ENCODE results near the gene ROGDI.

DNA sequence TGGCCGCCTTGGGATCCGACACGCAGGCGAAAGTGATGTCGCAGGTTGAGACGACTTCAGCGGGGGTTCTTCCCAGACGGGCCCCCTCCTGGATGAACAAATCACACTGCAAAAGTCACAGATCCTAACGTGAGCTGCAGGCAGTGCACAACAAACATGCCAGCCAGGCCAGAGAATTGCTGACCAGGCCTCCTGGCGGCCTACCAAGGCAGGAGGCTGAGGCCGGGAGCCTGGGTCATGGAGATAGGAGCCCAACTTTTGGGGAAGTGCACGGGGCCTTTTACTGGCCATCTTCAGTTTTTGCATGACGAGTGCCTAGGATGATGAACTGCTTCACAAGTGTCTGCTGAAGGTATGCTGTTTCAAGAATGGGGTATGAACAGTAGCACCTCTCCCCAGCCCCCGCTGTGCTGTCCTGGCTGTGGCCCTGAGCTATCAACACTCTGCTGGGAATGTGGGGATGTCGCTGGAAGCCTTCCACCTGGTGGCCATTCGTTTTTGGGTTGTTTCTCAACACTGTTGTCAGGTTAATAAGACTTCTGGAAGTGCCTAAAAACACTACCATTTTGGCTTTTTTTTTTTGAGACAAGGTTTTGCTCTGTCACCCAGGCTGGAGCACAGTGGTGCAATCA lies 12.2 kb upstream of the ROGDI start:
- TF ChIP-seq, protein P1, sequence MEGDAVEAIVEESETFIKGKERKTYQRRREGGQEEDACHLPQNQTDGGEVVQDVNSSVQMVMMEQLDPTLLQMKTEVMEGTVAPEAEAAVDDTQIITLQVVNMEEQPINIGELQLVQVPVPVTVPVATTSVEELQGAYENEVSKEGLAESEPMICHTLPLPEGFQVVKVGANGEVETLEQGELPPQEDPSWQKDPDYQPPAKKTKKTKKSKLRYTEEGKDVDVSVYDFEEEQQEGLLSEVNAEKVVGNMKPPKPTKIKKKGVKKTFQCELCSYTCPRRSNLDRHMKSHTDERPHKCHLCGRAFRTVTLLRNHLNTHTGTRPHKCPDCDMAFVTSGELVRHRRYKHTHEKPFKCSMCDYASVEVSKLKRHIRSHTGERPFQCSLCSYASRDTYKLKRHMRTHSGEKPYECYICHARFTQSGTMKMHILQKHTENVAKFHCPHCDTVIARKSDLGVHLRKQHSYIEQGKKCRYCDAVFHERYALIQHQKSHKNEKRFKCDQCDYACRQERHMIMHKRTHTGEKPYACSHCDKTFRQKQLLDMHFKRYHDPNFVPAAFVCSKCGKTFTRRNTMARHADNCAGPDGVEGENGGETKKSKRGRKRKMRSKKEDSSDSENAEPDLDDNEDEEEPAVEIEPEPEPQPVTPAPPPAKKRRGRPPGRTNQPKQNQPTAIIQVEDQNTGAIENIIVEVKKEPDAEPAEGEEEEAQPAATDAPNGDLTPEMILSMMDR (IDR thresholded peaks at IDR 0.05): no peak
- TF ChIP-seq EP300 (IDR thresholded peaks at IDR 0.05): no peak

All from sigmoid colon (tissue), 4 donors.